ENCODE measurements around the gene ADCYAP1R1.

ADCYAP1R1 gene

DNA sequence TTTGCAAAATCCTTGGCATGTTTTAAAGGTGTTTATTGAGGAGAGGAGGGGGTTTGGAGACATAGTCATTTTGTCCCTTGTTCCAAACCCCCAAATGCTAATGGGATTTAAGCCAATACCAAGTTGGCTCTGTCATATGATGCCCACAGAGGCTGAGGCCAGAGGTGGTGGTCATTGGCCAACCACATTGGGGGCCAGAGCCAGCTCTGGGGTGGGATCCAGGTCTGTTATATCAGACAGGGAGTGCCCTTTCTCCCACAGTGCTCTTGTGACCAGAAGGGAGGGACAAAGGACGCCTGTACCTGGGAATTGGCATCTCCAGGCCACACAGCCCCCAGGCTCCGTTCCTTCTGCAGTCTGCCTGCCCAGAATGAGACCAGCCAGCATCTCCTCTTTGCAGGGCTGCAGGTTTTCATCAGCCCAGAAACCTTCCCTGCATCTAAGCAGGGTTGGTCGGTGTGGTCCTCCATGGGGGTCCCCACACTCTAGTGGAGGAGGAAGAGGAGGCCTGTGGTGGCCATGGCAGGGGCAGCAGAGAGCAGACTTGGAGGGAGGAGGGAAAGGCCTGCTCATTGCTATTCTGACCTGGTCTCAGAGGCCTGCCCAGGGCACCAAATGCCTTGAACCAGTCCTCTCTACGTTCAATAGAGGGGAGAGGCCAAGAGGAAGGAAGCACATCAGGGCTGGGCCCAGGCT, 17.9 kb downstream of the ADCYAP1R1 start:
- in situ Hi-C loops (cut with HindIII; ENCODE audit: low sequenced_read_pairs): no loop called here
- no peak overlapping the region for H3K4me3 ChIP-seq (ENCODE audit: low read depth, low read length)
- TF ChIP-seq, protein P1, sequence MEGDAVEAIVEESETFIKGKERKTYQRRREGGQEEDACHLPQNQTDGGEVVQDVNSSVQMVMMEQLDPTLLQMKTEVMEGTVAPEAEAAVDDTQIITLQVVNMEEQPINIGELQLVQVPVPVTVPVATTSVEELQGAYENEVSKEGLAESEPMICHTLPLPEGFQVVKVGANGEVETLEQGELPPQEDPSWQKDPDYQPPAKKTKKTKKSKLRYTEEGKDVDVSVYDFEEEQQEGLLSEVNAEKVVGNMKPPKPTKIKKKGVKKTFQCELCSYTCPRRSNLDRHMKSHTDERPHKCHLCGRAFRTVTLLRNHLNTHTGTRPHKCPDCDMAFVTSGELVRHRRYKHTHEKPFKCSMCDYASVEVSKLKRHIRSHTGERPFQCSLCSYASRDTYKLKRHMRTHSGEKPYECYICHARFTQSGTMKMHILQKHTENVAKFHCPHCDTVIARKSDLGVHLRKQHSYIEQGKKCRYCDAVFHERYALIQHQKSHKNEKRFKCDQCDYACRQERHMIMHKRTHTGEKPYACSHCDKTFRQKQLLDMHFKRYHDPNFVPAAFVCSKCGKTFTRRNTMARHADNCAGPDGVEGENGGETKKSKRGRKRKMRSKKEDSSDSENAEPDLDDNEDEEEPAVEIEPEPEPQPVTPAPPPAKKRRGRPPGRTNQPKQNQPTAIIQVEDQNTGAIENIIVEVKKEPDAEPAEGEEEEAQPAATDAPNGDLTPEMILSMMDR (IDR thresholded peaks at IDR 0.05; ENCODE audit: low read depth, low read length): no peak
- DNase-seq (ENCODE audit: low read depth, low spot score): no peak

DNA sequence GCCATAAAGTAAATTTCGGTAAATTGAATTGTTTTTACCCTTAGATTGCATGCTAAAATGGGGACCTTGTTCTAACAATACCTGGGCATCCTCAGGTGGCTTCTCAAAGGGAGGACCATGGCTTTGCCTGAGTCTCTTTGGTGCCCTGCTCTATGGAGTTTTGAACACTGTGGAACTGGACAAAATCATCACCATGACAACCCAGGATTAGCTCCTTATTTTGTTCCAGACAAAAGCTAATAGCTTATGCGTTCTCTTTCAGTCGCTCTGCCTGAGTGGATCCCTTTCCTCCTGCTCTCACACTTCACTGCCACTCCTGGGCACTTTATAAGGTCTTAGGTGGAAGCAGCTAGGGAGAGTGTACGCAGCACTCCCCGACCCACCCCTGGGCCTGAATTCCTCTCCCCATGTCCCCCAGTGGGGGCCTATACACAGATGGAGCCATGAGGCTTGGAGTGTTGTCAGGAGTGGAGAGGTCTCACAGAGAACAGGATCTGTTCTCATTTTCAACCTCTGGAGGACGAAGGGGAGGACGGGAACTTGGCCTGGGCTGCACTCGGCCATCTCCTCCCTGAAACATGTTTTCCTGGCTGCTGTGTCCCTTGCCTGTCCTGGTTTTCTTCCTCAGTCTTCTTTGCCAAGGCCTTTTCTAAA, 19.0 kb downstream of the ADCYAP1R1 start:
- TF ChIP-seq, protein P1 (IDR thresholded peaks at IDR 0.05; ENCODE audit: low read depth, low read length): no peak
- in situ Hi-C loops (cut with HindIII; ENCODE audit: low sequenced_read_pairs): no loop called here
- DNase-seq (ENCODE audit: low read depth, low spot score): no peak
- H3K4me3 ChIP-seq (ENCODE audit: low read depth, low read length): no peak overlapping the region

DNA sequence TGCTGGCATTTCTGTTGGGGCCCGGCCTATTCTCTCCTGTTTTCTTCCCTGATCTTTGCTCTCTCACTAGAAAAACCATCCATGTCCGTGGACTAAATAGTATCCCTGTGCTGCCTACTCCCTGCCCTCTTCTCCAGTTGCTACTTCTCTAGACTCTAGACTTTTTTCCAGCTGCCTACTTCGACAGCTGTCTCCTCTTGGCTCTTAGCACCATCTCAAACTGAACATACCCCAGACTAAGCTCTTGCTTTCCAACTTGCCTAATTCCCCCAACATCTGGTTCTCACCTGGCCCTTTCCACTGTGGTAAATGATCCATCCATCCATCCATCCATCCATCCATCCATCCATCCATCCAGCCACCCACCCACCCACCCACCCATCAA, 19.5 kb downstream of the ADCYAP1R1 start:
- in situ Hi-C loops (cut with HindIII; ENCODE audit: low sequenced_read_pairs): no loop called here
- no peak for DNase-seq (ENCODE audit: low read depth, low spot score)
- no peak overlapping the region for H3K4me3 ChIP-seq (ENCODE audit: low read depth, low read length)
- TF ChIP-seq, protein P1 (IDR thresholded peaks at IDR 0.05; ENCODE audit: low read depth, low read length): no peak

DNA sequence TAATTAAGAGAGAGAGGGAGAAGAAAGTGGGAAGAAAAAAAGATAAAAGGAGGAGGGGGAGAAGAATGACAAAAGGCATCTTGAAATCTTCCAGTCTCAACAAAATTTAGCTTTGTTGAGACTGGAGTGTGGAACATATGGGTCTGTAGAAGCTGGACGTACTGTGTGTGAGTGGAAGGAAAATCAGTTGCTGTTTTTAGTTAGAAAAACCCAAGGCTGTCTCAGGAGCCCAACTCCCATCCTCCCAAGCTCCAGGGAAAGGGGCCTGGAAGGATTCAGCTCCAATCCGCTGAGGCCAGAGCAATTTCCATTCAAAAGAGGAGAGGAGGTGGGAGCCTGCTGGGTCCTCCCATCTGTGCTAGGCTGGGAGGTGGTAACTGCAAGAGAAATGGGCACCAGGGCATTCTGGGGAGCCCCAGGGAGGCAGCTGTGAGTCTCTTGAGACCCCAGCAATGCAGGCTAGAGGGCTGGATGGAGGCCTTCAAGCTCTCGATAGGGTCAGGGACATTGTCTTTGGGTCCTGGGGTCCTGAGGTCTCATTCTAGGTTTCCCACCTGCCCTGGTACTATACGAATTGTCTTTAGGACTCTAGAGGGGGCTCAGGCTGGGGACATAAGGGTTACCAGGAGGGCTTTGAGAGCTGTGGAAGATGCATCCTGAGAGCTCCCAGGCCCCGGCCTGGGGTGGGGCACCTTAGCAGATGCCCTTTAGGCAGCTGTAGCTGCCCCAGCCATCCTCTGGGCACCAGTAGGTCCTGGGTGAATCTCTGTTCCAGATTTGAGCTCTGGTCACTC, 21.4 kb downstream of the ADCYAP1R1 start:
- no peak for DNase-seq (ENCODE audit: low read depth, low spot score)
- TF ChIP-seq, protein P1 (IDR thresholded peaks at IDR 0.05; ENCODE audit: low read depth, low read length): no peak
- in situ Hi-C loops (cut with HindIII; ENCODE audit: low sequenced_read_pairs): no loop called here
- H3K4me3 ChIP-seq (ENCODE audit: low read depth, low read length): no peak overlapping the region

DNA sequence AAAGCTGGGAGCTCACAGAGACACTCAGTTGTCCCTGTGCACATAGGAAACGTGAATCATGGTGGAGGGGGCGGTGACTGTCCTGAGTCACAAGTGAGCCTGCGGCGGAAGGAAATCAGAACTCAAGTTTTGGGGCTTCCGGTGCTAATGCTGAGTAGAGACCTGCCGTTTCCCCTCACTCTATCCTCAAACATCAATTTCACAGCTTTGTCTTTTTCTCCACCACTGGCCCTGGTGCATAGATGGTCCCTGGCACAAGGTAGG, 21.9 kb downstream of the ADCYAP1R1 start:
- no peak for DNase-seq (ENCODE audit: low read depth, low spot score)
- in situ Hi-C loops (cut with HindIII; ENCODE audit: low sequenced_read_pairs): no loop called here
- TF ChIP-seq, protein P1 (IDR thresholded peaks at IDR 0.05; ENCODE audit: low read depth, low read length): no peak
- no peak overlapping the region for H3K4me3 ChIP-seq (ENCODE audit: low read depth, low read length)

DNA sequence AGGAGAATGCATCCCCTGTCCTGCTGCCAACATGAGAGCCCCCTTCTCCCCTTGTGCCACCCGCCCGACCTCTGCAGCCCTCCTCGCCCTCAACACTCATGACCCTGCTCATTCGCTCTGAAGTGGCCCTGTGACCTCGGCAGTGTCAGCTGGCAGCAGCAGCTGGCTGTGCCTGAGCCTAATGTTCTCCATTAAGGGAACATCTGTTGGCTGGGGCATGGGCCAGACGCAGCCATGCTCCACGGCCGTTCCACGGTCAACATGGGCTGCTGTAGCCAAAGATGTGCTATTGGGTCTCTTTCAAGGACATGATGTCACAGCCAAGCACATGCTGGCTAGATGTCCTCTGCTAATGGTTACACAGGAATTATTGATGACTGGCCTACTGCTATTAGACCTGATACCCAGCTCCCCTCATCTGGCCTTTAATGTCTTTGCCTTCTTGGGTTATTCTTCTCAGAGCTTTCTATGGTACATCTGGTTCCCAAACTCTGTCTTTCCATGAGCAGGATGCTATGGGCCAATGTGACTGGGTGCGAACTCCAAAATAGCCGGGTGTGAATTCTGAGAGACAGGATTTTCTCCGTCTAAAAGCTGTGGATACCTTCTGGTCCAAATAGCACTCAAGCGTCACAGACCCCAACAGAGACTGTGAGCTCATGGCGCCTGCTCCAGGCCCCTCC, 22.4 kb downstream of the ADCYAP1R1 start:
- no peak for DNase-seq (ENCODE audit: low read depth, low spot score)
- no peak overlapping the region for H3K4me3 ChIP-seq (ENCODE audit: low read depth, low read length)
- TF ChIP-seq, protein P1 (IDR thresholded peaks at IDR 0.05; ENCODE audit: low read depth, low read length): no peak
- in situ Hi-C loops (cut with HindIII; ENCODE audit: low sequenced_read_pairs): no loop called here

Data from astrocyte of the spinal cord (primary cell).